Fibroblast of skin of right quadriceps (primary cell): Measurements from ENCODE around the gene TLE2.

ENCODE experiments used
- DNase-seq: peaks from one replicate; pipeline ENCODE4 v3.0.0-alpha.2; 2013

TLE2 gene

DNA sequence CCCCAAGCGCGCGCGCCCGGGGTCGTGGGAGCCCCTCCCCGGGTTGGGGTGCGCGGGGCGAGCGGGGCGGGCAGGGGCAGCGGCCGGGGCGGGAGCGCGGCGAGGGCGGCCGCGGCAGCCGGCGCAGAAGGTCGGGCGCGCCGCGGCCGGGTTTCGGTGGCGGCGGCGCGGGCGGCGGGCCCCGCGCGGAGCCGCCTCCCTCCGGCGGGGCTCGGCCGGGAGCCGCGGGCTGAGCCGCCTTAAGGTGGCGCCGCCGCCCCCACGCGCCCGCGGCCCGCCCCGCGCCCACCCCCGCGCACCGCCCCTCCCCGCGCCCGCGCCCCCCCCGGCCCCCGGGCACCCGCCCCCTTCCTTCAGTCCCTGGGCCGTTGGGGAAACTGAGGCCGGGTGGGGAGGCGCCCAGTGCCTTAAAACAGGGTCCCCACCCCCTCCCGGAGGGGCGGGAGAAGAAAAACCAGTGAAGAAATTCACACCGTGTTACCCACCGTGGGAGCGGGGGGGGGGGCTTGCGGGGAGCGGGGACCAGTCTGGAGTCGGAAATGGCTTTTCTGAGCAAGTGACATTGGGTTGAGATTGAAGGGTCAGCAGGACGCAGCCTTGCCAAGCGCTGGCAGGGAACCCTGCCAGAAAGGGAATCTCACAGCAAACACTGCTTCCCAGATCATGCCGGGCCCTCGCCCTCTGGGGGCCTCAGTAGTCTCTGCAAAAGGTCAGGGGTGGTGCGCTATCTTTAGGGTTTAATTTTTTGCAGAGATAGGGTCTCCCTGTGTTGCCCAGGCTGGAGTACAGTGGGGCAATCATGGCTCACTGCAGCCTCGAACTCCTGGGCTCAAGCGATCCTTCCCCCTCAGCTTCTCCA lies at the start of gene TLE2:
Gene TLE2 (minus strand): TSS at position 216 of the 859 bp plus-strand sequence. CDS start 376 bp downstream, outside the sequence.
- no peak for DNase-seq

DNA sequence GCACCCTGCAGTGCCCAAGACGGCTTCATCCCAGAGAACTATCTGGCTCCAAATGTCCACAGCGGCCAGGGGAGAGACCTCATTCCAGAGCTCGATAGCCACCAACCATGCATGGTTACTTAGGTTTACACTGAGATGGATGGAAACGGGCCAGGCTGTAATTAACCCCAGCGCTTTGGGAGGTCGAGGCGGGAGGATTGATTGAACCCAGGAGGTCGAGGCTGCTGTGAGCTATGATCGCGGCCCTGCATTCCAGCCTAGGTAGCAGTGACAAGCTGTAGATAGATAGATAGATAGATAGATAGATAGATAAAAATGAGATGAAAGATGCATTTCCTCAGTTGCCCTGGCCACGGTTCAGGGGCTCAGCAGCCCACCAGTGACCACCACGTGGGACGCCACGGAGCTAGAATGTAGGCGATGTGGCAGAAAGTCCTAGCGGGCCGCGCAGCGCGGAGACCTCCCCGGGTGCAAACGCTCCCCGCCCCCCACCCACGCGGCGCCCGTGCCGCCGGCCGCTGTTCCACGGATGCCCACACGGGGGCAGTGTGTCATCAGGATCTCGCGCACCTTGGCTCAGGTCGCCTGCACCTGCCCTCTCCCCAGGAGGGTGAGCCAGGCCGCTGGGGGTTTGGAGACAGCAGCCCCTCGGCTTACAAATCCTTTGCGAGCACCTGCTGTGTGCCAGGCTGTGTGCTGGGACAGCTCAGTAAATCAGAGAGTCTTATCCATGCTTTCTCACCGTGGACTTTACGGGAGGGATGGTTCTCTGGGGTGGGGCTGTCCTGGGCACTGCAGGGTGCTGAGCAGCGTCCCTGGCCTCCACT lies 46.7 kb upstream of the TLE2 start:
- no peak for DNase-seq

GRCh38 chr19:3073931-3074595 lies 45.0 kb upstream of the TLE2 start:
- DNase-seq = peak; percentile 28

- peak; percentile 51 for DNase-seq
These were observed 44.1 kb upstream of the TLE2 start for GRCh38 chr19:3073159-3073563.

GRCh38 chr19:3071768-3072167 lies 42.7 kb upstream of the TLE2 start:
- DNase-seq = no peak

DNA sequence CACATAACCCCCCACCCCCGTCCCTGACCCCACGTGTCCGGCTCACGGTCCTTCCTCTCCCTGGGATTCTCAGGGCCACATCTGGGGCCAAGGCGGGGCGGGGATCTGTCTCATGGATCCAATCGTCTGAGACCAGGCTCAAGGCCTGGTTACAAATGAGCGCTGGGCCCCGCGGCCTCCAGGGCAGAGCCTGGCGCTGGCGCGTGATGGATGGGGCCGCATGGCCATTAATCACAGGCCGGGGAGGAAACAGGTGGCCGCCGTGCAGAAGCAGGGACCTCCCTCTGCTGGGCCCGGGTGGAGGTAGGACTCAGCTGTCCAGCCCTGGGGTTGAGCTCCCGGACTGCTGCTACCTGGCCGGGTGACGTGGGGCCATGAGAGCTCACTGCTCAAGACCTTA lies 39.0 kb upstream of the TLE2 start:
- no peak for DNase-seq

GRCh38 chr19:3067563-3067962 lies 38.5 kb upstream of the TLE2 start:
- no peak for DNase-seq

DNA sequence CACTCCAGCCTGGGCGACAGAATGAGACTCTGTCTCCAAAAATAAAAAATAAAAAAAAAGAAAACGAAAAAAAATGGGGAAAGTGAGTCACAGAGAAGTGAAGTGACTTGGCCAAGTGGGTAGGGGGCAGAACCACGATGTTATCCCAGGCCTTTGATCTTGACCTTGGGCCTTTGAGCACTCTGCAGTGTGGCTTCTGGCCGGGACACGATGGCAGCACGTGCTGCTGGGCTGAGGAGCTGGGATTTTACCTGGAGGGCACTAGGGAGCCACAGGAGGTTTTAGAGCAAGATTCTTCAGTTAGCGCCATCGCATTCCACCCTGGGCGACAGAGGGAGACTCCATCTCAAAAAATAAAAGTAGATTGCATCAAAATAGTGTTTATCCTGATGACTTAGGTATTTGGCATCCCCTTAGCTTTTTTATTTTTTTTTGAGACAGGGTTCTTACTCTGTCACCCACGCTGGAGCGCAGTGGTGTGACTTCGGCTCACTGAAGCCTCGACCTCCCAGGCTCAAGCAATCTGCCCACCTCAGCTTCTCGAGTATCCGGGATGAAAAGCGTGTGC lies 37.5 kb upstream of the TLE2 start:
- DNase-seq = no peak

DNA sequence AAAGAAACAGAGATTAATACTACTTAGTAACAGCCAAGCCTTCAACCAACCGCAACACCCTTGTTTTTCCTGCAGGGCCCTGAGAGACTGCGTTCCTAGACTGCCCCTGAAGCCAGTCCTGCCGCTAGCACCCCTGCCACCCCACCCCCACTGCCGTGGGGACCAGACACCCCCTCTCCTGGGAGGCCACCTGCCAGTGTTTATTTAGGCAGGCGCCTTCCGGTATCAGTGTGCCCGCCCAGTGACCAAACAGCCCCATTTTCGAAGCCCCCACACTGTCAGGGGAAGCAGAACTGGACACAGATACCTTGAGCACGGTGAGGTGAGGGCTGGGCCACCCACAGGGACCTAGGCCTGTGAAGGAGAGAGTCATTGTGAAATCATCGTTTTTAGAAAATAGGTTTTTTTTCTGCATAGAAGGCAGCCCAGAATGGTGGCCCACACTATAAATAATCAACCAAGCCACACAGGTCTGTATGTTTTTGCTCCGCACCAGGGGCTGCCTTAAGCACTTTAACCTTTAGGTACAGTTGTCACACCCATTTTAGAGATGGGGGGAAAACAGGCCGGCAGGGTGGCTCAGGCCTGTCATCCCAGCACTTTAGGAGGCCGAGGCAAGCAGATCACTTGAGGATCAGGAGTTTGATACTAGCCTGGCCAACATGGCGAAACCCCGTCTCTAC lies 36.7 kb upstream of the TLE2 start:
- no peak for DNase-seq

GRCh38 chr19:3064011-3064330 lies 34.9 kb upstream of the TLE2 start:
- no peak for DNase-seq

- peak; percentile 45 for DNase-seq
These were observed 33.4 kb upstream of the TLE2 start, which contains the start of gene TLE5 for GRCh38 chr19:3062165-3063105. TLE5 (minus strand) TSS chr19:3062495; CDS start chr19:3062200, 295 bp downstream.

DNA sequence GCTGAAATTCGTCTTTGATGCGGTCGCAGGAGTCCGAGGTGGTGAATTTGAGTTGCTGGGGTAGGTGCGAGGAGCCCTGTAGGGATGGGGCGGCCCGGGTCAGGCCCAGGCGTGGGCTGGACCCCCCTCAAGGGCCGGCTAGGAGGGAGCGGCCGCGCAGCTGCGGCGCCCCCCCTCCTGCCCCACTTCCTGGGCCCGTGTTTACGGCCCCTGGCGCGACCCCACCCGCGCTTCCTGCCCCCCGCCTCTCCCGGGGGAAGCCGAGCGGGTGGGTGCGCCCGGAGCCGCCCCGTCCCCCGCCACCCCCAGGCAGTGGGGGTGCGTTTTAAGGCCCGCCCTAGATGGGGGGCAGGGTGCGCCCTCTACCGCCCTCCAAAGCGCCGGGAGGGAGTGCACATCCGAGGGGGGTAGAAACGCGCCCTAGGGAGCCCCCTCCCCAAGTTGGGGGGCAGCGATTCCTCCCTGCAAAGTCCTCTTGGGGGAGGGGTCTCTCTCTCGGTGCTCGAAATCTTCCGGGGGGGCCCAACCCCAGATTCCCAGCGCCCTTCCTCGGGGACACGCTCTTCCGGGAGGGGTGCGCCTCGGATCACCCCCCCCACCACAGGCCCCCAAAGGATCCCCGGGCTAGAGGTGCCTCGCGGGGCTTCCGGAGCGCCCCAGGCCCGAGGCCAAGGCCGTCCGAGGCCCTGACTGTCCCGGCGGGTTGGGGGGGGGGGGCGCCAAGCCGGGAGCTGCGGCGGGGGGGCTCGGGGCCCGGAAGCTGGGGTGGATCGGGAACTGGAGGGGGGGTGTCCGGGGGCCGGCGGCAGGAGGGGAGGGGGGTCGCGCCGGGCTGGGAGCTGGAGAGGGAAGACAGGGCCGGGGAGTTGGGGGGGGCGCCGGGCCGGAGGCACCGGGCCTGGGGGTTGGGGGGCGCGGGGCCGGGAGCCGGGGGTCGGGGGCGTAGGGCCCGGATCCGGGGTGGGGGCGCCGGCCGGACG lies 32.4 kb upstream of the TLE2 start:
- DNase-seq = peak; percentile 55

DNA sequence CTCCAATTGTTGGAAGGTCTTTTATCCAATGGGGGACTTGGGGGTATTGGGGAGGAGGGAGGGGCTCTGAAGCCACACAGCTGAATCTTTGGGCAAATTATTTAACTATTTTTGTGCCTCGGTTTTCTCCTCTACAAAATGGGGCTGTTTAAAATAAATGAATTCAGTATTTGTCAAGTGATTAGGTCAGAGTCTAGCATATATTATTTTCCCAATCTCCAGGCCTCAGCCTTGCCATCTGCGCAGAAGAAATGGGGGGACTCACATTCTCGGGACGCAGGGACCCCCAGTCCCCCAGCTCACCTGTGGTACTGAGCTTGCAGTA lies 31.7 kb upstream of the TLE2 start:
- no peak for DNase-seq

DNA sequence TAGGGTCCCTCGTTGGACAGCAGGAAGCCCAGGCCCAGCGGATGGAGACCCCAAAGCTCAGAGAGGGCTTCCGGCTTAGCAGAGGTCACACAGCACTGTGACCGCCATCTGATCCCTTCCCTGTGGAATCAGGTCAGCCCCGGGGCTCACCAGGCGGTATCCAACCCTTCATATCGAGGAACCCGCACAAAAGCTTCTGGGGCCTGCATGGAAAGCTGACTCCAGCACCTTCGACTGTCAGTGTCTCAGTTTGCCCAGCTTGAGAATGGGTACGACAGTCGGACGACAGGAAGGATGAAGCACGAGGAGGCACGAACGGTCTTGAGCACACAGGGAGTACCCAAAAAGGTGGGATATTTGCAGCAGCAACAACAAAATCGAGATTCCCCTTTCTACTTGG lies 30.6 kb upstream of the TLE2 start:
- DNase-seq = no peak

GRCh38 chr19:3058821-3059314 lies 29.8 kb upstream of the TLE2 start:
- no peak for DNase-seq

DNA sequence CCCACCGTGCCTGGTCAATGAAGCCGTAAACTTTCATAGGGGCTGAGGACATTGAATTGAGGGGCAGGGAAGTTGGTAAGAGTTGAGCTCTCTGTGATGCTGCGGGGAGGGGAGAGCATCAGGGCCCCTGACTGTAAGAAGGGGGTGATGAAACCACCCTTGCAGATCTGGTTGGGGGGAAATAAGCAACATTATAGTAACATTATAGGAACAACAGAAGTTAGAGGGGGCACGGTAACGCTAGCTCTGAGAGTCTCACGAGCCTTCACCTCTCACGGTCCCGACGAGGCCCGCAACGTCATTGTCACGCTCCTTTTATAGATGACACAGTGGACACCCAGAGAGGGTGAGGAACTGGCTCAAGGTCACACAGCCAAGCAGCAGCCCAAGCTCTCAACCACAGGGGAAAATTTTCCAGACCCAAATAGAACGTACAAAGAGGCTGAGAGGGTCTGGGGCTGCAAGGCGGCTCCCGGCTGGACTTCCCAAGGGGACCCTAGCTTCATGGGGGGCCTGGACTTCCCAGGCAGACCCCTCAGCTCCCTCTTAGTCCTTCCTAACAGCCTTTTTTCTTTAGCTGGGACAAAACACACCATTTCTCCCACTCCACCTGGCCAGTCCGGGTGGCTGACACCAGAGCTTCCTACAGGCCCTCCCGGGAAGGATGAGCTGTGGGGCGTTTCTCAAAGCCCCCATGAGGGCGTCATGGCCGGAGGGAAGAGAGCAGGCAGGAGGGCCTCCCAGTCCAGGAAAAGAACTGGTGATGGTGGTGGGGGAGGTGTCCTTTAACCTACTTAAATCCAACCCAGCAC lies 29.1 kb upstream of the TLE2 start:
- DNase-seq = no peak

GRCh38 chr19:3057275-3057714 lies 28.2 kb upstream of the TLE2 start:
- DNase-seq = peak; percentile 26

- no peak for DNase-seq
These were observed 27.5 kb upstream of the TLE2 start for GRCh38 chr19:3056417-3057088.
